H9 (cell line): ENCODE measurements around the gene CYTH3. TPM values are rescaled to one million over a fixed set of nuclear protein-coding genes. Genes with fewer than 3 reads are reported as not detected.

Experiments used
- DNase-seq: peaks from one replicate; pipeline ENCODE4 v3.0.0-alpha.2; 2017
- H2AFZ ChIP-seq: one replicate; pipeline ENCODE4 v1.6.1; 2013; ENCODE audit warnings: mild to moderate bottlenecking, low read length, control low read depth, moderate library complexity
- H2AK5ac ChIP-seq: 2 replicates; pipeline ENCODE4 v1.6.1; 2013; ENCODE audit warnings: low read length, control low read depth, mixed read lengths; ENCODE audit not compliant: insufficient read length
- H2BK120ac ChIP-seq: one replicate; pipeline ENCODE4 v1.6.1; 2013; ENCODE audit warnings: low read depth, mild to moderate bottlenecking, low read length, control low read depth, inconsistent platforms; ENCODE audit not compliant: poor library complexity, severe bottlenecking
- H2BK12ac ChIP-seq: 2 replicates; pipeline ENCODE4 v1.6.1; 2013; ENCODE audit warnings: low read length, control low read depth, mixed read lengths, low read depth; ENCODE audit not compliant: insufficient read length
- H2BK15ac ChIP-seq: 2 replicates; pipeline ENCODE4 v1.6.1; 2013; ENCODE audit warnings: low read depth, low read length, control low read depth
- H2BK20ac ChIP-seq: one replicate; pipeline ENCODE4 v1.6.1; 2013; ENCODE audit warnings: low read depth, mild to moderate bottlenecking, low read length, control low read depth, inconsistent platforms; ENCODE audit not compliant: poor library complexity, severe bottlenecking
- H2BK5ac ChIP-seq: 2 replicates; pipeline ENCODE4 v1.6.1; 2013; ENCODE audit warnings: low read length, control low read depth, mixed read lengths; ENCODE audit not compliant: insufficient read length
- H3K14ac ChIP-seq: 2 replicates; pipeline ENCODE4 v1.6.1; 2013; ENCODE audit warnings: low read length, control low read depth; ENCODE audit not compliant: insufficient read depth
- H3K18ac ChIP-seq: 2 replicates; pipeline ENCODE4 v1.6.1; 2013; ENCODE audit warnings: low read depth, mild to moderate bottlenecking, mixed read lengths, low read length, control low read depth; ENCODE audit not compliant: insufficient read length
- H3K23ac ChIP-seq: 2 replicates; pipeline ENCODE4 v1.6.1; 2013; ENCODE audit warnings: low read length, control low read depth, mixed read lengths, low read depth; ENCODE audit not compliant: insufficient read length
- H3K23me2 ChIP-seq: 2 replicates; pipeline ENCODE4 v1.6.1; 2013; ENCODE audit warnings: low read depth, mild to moderate bottlenecking, mixed read lengths, low read length, control low read depth; ENCODE audit not compliant: insufficient read length, poor library complexity, severe bottlenecking
- H3K27ac ChIP-seq: 2 replicates; pipeline ENCODE4 v1.5.1; 2013; ENCODE audit warnings: low read length, control low read depth, mixed read lengths, low read depth; ENCODE audit not compliant: insufficient read length
- H3K27me3 ChIP-seq: 2 replicates; pipeline ENCODE4 v1.6.1; 2013; ENCODE audit warnings: low read length, control low read depth, inconsistent platforms; ENCODE audit not compliant: insufficient read depth
- H3K4ac ChIP-seq: 2 replicates; pipeline ENCODE4 v1.6.1; 2013; ENCODE audit warnings: low read depth, mild to moderate bottlenecking, control low read depth, inconsistent platforms, low read length, moderate library complexity
- H3K4me1 ChIP-seq: 2 replicates; pipeline ENCODE4 v1.6.1; 2013; ENCODE audit warnings: low read length, control low read depth, inconsistent platforms; ENCODE audit not compliant: insufficient read depth
- H3K4me2 ChIP-seq: 2 replicates; pipeline ENCODE4 v1.6.1; 2013; ENCODE audit warnings: low read length, control low read depth, mixed read lengths; ENCODE audit not compliant: insufficient read length, insufficient read depth
- H3K56ac ChIP-seq: 2 replicates; pipeline ENCODE4 v1.6.1; 2013; ENCODE audit warnings: low read depth, mild to moderate bottlenecking, mixed read lengths, low read length, control low read depth; ENCODE audit not compliant: insufficient read length
- H3K79me1 ChIP-seq: 2 replicates; pipeline ENCODE4 v1.6.1; 2013; ENCODE audit warnings: low read depth, mild to moderate bottlenecking, moderate library complexity, low read length, control low read depth, inconsistent platforms; ENCODE audit not compliant: insufficient read depth, poor library complexity, severe bottlenecking
- H3K79me2 ChIP-seq: 2 replicates; pipeline ENCODE4 v1.6.1; 2013; ENCODE audit warnings: low read length, control low read depth, inconsistent platforms; ENCODE audit not compliant: insufficient read depth
- H3K9ac ChIP-seq: 2 replicates; pipeline ENCODE4 v1.6.1; 2013; ENCODE audit warnings: low read length, control low read depth, mixed read lengths; ENCODE audit not compliant: insufficient read length; ENCODE audit errors: extremely low read depth
- H3K9me3 ChIP-seq: one replicate; pipeline ENCODE4 v1.6.1; 2013; ENCODE audit warnings: low read depth, low read length, inconsistent platforms; ENCODE audit not compliant: control insufficient read depth
- H3T11ph ChIP-seq: one replicate; pipeline ENCODE4 v1.6.1; 2013; ENCODE audit warnings: mild to moderate bottlenecking, low read length, control low read depth, inconsistent platforms
- H4K20me1 ChIP-seq: one replicate; pipeline ENCODE4 v1.6.1; 2013; ENCODE audit not compliant: control insufficient read depth, insufficient read length, insufficient read depth
- H4K5ac ChIP-seq: 2 replicates; pipeline ENCODE4 v1.6.1; 2013; ENCODE audit warnings: low read depth, mild to moderate bottlenecking, mixed read lengths, low read length, control low read depth; ENCODE audit not compliant: insufficient read length
- H4K8ac ChIP-seq: replicated peaks from 2 replicates; pipeline ENCODE4 v1.6.1; 2013; ENCODE audit warnings: low read length, control low read depth, mixed read lengths, low read depth; ENCODE audit not compliant: insufficient read length
- H4K91ac ChIP-seq: 2 replicates; pipeline ENCODE4 v1.6.1; 2013; ENCODE audit warnings: low read depth, mild to moderate bottlenecking, moderate library complexity, mixed read lengths, low read length, control low read depth; ENCODE audit not compliant: insufficient read length
- H3K27ac Mint-ChIP-seq, 3 experiments: 2 replicates in 2 of 3; 3 replicates in 1 of 3; pipeline ENCODE4 v1.8.0; 2020 to 2021; ENCODE audit warnings: mixed read lengths in 3 of 3, mild to moderate bottlenecking in 1 of 3, moderate library complexity in 1 of 3
- H3K27me3 Mint-ChIP-seq: 2 replicates; pipeline ENCODE4 v1.8.0; 2021; ENCODE audit warnings: low read depth, mild to moderate bottlenecking, moderate library complexity, mixed read lengths
- H3K36me3 Mint-ChIP-seq, 3 experiments: 2 replicates in 2 of 3; 3 replicates in 1 of 3; pipeline ENCODE4 v1.8.0; 2020 to 2021; ENCODE audit warnings: low read depth in 3 of 3, mixed read lengths in 3 of 3; ENCODE audit not compliant: insufficient read depth in 1 of 3
- H3K4me1 Mint-ChIP-seq, 2 experiments: 2 replicates each; pipeline ENCODE4 v1.8.0; 2020; ENCODE audit warnings: mixed read lengths in 2 of 2
- H3K4me3 Mint-ChIP-seq, 2 experiments: 2 replicates in 1 of 2; 3 replicates in 1 of 2; pipeline ENCODE4 v1.8.0; 2020 to 2021; ENCODE audit warnings: mild to moderate bottlenecking in 2 of 2, mixed read lengths in 2 of 2, moderate library complexity in 1 of 2
- H3K9me3 Mint-ChIP-seq, 2 experiments: 2 replicates in 1 of 2; 3 replicates in 1 of 2; pipeline ENCODE4 v1.8.0; 2020; ENCODE audit warnings: mild to moderate bottlenecking in 2 of 2, mixed read lengths in 2 of 2, moderate library complexity in 1 of 2
- CTCF ChIP-seq: fragments of 200-600 bp; sonication (generic); conservative IDR thresholded peaks from 3 replicates; pipeline ENCODE4 v1.8.0; 2021; ENCODE audit warnings: antibody characterized with exemption, mild to moderate bottlenecking
- WGBS: extraction: QIAGEN DNeasy Blood & Tissue Kit; methylation state at CpG from one replicate; pipeline ENCODE4 v1.1.7; 2013; ENCODE audit warnings: missing lambda C conversion rate, low lambda C conversion rate, mixed read lengths; ENCODE audit not compliant: insufficient read length; ENCODE audit errors: extremely low coverage; 5-methylcytosine and 5-hydroxymethylcytosine counted together
- total RNA-seq: library from RNA; stranded (reverse); gene quantifications from 2 replicates; pipeline ENCODE4 v1.2.1, GENCODE V29; 2021

Gene CYTH3
- total RNA-seq, 1 experiment from 2014 or later, result 12.3 TPM

GRCh38 chr7:6234384-6234783 is 38.0 kb downstream of the CYTH3 start:
- H3K27ac ChIP-seq, result no peak overlapping the region
- H4K91ac ChIP-seq, result no peak overlapping the region
- no peaks in the 10 kb centered on the region for H3K27me3 Mint-ChIP-seq

More at GRCh38 chr7:6234384-6234783, 38.0 kb downstream of the CYTH3 start:
- TF ChIP-seq CTCF, result no peak
- Histone ChIP-seq H3K4me2 (no peak overlapping the region), H3K14ac (no peak overlapping the region), H2BK120ac (no peak overlapping the region), H3K4ac (no peak overlapping the region), H2BK12ac (no peak overlapping the region), H3K23ac (no peak overlapping the region), H3K23me2 (no peaks in the 10 kb centered on the region), H3K9ac (no peak overlapping the region), H2BK15ac (no peak overlapping the region), H4K8ac (no peak overlapping the region), H3K4me1 (no peaks in the 10 kb centered on the region), H3K79me2 (no peaks in the 10 kb centered on the region), H2AK5ac (no peak overlapping the region), H2BK20ac (no peak overlapping the region), H3K18ac (no peak overlapping the region), H3K56ac (no peak overlapping the region), H3K9me3 (no peaks in the 10 kb centered on the region), H3K79me1 (no peaks in the 10 kb centered on the region), H4K20me1 (no peaks in the 10 kb centered on the region), H3K27me3 (no peaks in the 10 kb centered on the region), H2BK5ac (no peak overlapping the region), H3T11ph (no peak overlapping the region), H4K5ac (no peak overlapping the region), H2AFZ (no peak overlapping the region)
- WGBS, result no CpG with 5 or more reads among the region's 6 CpGs
- no peak overlapping the region for H3K27ac Mint-ChIP-seq
- DNase-seq, result no peak
- no peak overlapping the region for H3K4me3 Mint-ChIP-seq
- no peaks in the 10 kb centered on the region for H3K36me3 Mint-ChIP-seq
- no peaks in the 10 kb centered on the region for H3K9me3 Mint-ChIP-seq
- peaks cover 18 to 20% of the 10 kb centered on the region in 2 experiments for H3K4me1 Mint-ChIP-seq
